Endothelial cell of umbilical vein (primary cell): ENCODE data around the gene CCNT1. TPM values are rescaled to one million over a fixed set of nuclear protein-coding genes. Genes with fewer than 3 reads are reported as not detected.
"Not testable (repeated sequence)": the region's sequence is repeated elsewhere in the genome, so short reads cannot be mapped to it uniquely, and the experiment has no call there.

Experiments
- BruUV-seq: library from RNA; stranded (reverse); fragments of 400-500 nt; replicated peaks from 2 replicates; lab custom pipeline; 2021; lab: Mats Ljungman, UMichigan
- CTCF ChIA-PET: fragments of 300-600, 350-600 bp; sonication (Branson Sonifier 250); formaldehyde crosslinking; loops from one replicate; lab custom pipeline; 2021; ENCODE audit warnings: antibody characterized with exemption, inconsistent platforms; lab: Charles Lee
- POLR2A ChIA-PET: fragments of 300-600, 350-600 bp; sonication (Branson Sonifier 250); formaldehyde crosslinking; loops from one replicate; lab custom pipeline; 2021; ENCODE audit warnings: antibody characterized with exemption, inconsistent platforms; lab: Charles Lee
- DNase-seq: peaks from one replicate; pipeline ENCODE4 v3.0.0-alpha.2; 2011; ENCODE audit warnings: low read depth, low spot score
- FAIRE-seq: peaks from 2 replicates; lab custom pipeline; 2011; peaks lifted over from hg19 to GRCh38; lab: Jason Lieb, UNC
- H2AFZ ChIP-seq: 2 replicates; pipeline ENCODE4 v1.6.0; 2012; ENCODE audit warnings: low read depth, low read length, control low read depth, inconsistent platforms
- H3K27ac ChIP-seq: 2 replicates; pipeline ENCODE4 v1.5.1; 2011; ENCODE audit warnings: low read depth, mild to moderate bottlenecking, control low read depth, low read length, moderate library complexity; ENCODE audit not compliant: insufficient read depth
- H3K27me3 ChIP-seq, 2 experiments: 2 replicates each; pipeline versions ENCODE4 v1.6.0 to v1.6.1; 2011; ENCODE audit warnings: low read length in 2 of 2, mixed read lengths in 1 of 2; ENCODE audit not compliant: control insufficient read depth in 2 of 2, insufficient read depth in 2 of 2
- H3K36me3 ChIP-seq, 2 experiments: 2 replicates in 1 of 2; 3 replicates in 1 of 2; pipeline ENCODE4 v1.5.1; 2011; ENCODE audit warnings: low read length in 2 of 2, mild to moderate bottlenecking in 1 of 2, moderate library complexity in 1 of 2; ENCODE audit not compliant: control insufficient read depth in 2 of 2, insufficient read depth in 2 of 2; ENCODE audit errors: extremely low read depth in 1 of 2
- H3K4me1 ChIP-seq: 3 replicates; pipeline ENCODE4 v1.5.1; 2011; ENCODE audit warnings: mild to moderate bottlenecking, low read length; ENCODE audit not compliant: control insufficient read depth, insufficient read depth; ENCODE audit errors: extremely low read depth
- H3K4me2 ChIP-seq: 2 replicates; pipeline ENCODE4 v1.6.1; 2011; ENCODE audit warnings: low read length, control low read depth, mixed read lengths; ENCODE audit not compliant: insufficient read depth
- H3K4me3 ChIP-seq, 3 experiments: fragments of 200-600 bp in 1 of 3; sonication (generic), shearing (Covaris generic) in 1 of 3; replicated peaks in 1 of 3; 2 replicates each; pipeline ENCODE4 v1.5.1; 2011 to 2016; ENCODE audit warnings: control low read depth in 3 of 3, low read length in 3 of 3, mild to moderate bottlenecking in 2 of 3, inconsistent platforms in 1 of 3, low read depth in 1 of 3, moderate library complexity in 1 of 3; ENCODE audit not compliant: insufficient read depth in 1 of 3
- H3K79me2 ChIP-seq: 2 replicates; pipeline ENCODE4 v1.6.0; 2012; ENCODE audit warnings: low read length, inconsistent platforms; ENCODE audit not compliant: control insufficient read depth, insufficient read depth
- H3K9ac ChIP-seq: replicated peaks from 2 replicates; pipeline ENCODE3; 2011; ENCODE audit warnings: low read length, control low read depth; ENCODE audit not compliant: insufficient read depth; ENCODE audit errors: extremely low read depth
- H3K9me1 ChIP-seq: replicated peaks from 3 replicates; pipeline ENCODE4 v1.6.0; 2011; ENCODE audit warnings: mild to moderate bottlenecking, low read length; ENCODE audit not compliant: control insufficient read depth, insufficient read depth; ENCODE audit errors: extremely low read depth
- H3K9me3 ChIP-seq: replicated peaks from 2 replicates; pipeline ENCODE4 v1.5.1; 2012; ENCODE audit warnings: low read length, inconsistent platforms; ENCODE audit not compliant: control insufficient read depth, insufficient read depth
- H4K20me1 ChIP-seq: replicated peaks from 2 replicates; pipeline ENCODE3; 2011; ENCODE audit warnings: mild to moderate bottlenecking, low read length; ENCODE audit not compliant: control insufficient read depth, insufficient read depth; ENCODE audit errors: extremely low read depth
- EZH2 ChIP-seq: IDR thresholded peaks from 2 replicates; pipeline ENCODE4 v1.6.1; 2012; ENCODE audit warnings: borderline replicate concordance, low read depth, mild to moderate bottlenecking, moderate library complexity, low read length, inconsistent platforms; ENCODE audit not compliant: severe bottlenecking
- FOS ChIP-seq: IDR thresholded peaks from 2 replicates; pipeline ENCODE4 v1.6.1; 2011; ENCODE audit warnings: mild to moderate bottlenecking, low read length, moderate library complexity, borderline replicate concordance; ENCODE audit not compliant: insufficient read depth
- GATA2 ChIP-seq: IDR thresholded peaks from 2 replicates; pipeline ENCODE4 v1.7.0; 2011; ENCODE audit warnings: low read depth, mild to moderate bottlenecking, moderate library complexity, mixed read lengths, low read length; ENCODE audit not compliant: insufficient read length, insufficient read depth
- JUN ChIP-seq: IDR thresholded peaks from 2 replicates; pipeline ENCODE4 v1.6.1; 2011; ENCODE audit warnings: borderline replicate concordance, low read depth; ENCODE audit not compliant: insufficient read length, insufficient read depth
- MAX ChIP-seq: IDR thresholded peaks from 2 replicates; pipeline ENCODE4 v1.6.1; 2011; ENCODE audit not compliant: insufficient read depth, insufficient read length
- MYC ChIP-seq: IDR thresholded peaks from one replicate; pipeline ENCODE4 v1.6.1; 2011; ENCODE audit warnings: mild to moderate bottlenecking, low read depth, low read length
- POLR2A ChIP-seq: IDR thresholded peaks from 2 replicates; pipeline ENCODE4 v1.6.1; 2012; ENCODE audit warnings: low read depth, mild to moderate bottlenecking, control low read depth, low read length
- POLR2AphosphoS5 ChIP-seq: IDR thresholded peaks from 2 replicates; pipeline ENCODE4 v1.6.1; 2012; ENCODE audit warnings: low read depth, mild to moderate bottlenecking, control low read depth, low read length, moderate library complexity; ENCODE audit not compliant: insufficient read depth
- dilution Hi-C: fragments of 300-500 bp; cut with MboI; formaldehyde crosslinking; loops from one replicate; pipeline ENCODE4 v1.15.0; 2019; ENCODE audit warnings: low sequenced_read_pairs; ENCODE audit not compliant: extremely low pct_ligation_motif_present
- intact Hi-C: fragments of 100-400 bp; cut with micrococcal nuclease; formaldehyde crosslinking; loops from one replicate; pipeline ENCODE4 v1.10.0; 2022
- polyA plus RNA-seq, 4 experiments: library from polyadenylated mRNA; depleted of rRNA in 3 of 4; stranded (reverse) in 3 of 4; unstranded in 1 of 4; fragments of >200 nt; gene quantifications; 2 replicates each; pipeline versions ENCODE4 v1.2.1 to v1.2.3, GENCODE V29; 2011 to 2012; ENCODE audit warnings: missing spikeins in 1 of 4
- total RNA-seq: library from RNA; stranded (reverse); gene quantifications from 2 replicates; pipeline ENCODE4 v1.2.3, GENCODE V29; 2021
- TF ChIP-seq, protein P1 (sequence below), 2 donors: IDR thresholded peaks; 1 replicate in 1 of 2; 2 replicates in 1 of 2; pipeline ENCODE4 v1.5.1; 2011; ENCODE audit warnings: low read length in 2 of 2, mild to moderate bottlenecking in 2 of 2, moderate library complexity in 2 of 2, control low read depth in 1 of 2, inconsistent platforms in 1 of 2, low read depth in 1 of 2; ENCODE audit not compliant: insufficient read depth in 1 of 2; ENCODE audit errors: extremely low read depth in 1 of 2

Gene CCNT1
- total and polyA plus RNA-seq, 2 donors (not counting 3 experiments of a cell fraction or from before 2014, with no cell fraction given): 10.6 to 33.0 TPM

- H3K9me1 ChIP-seq, H3K9me3 ChIP-seq, H4K20me1 ChIP-seq, H3K36me3 ChIP-seq, H3K27ac ChIP-seq, DNase-seq, dilution Hi-C loops, FAIRE-seq, BruUV-seq, H3K27me3 ChIP-seq: not testable (repeated sequence)
- H3K4me3 ChIP-seq: peak overlapping the region; percentile 46 to 60 (median 56)
- peaks cover 43% of the 10 kb centered on the region for H3K79me2 ChIP-seq
- peak overlapping the region; percentile 65 for H3K4me2 ChIP-seq
- peak overlapping the region; percentile 98 for H2AFZ ChIP-seq
- ChIA-PET CTCF (interaction anchor here (0.7 to 1.4 kb wide), 4 partner anchors 9 to 132 kb away, joined by 3 to 6 read pairs (median 3); no protein-coding TSS in a partner anchor), POLR2A (interaction anchor here (0.6 to 1.5 kb wide), 7 partner anchors 9 to 243 kb away, joined by 3 to 8 read pairs (median 4); no protein-coding TSS in a partner anchor)
- peak overlapping the region; percentile 32 for H3K9ac ChIP-seq
- peaks cover 30% of the 10 kb centered on the region for H3K4me1 ChIP-seq
- intact Hi-C loops: loop anchor here (1.0 kb wide), 1 partner anchor 34 kb away; the partner anchor contains the start of gene CCNT1
Observed at GRCh38 chr12:48682533-48682905, 34.0 kb downstream of the CCNT1 start.

- Histone ChIP-seq H3K36me3 (peaks cover 6 to 12% of the 10 kb centered on the region in 2 experiments), H3K27ac (peak within 1 kb of the TSS; percentile 66), H3K9me1 (no peaks in the 10 kb centered on the region), H3K27me3 (no peaks in the 10 kb centered on the region), H3K4me1 (peaks cover 30% of the 10 kb centered on the region), H3K79me2 (peaks cover 48% of the 10 kb centered on the region), H4K20me1 (peaks cover 4% of the 10 kb centered on the region), H3K4me2 (peak within 1 kb of the TSS; percentile 99), H3K4me3 (peak within 1 kb of the TSS; percentile 46 to 94 (median 56)), H3K9me3 (no peaks in the 10 kb centered on the region), H3K9ac (peak within 1 kb of the TSS; percentile 84), H2AFZ (peak within 1 kb of the TSS; percentile 98)
- TF ChIP-seq POLR2A (peak; percentile 99), MAX (peak; percentile 50), FOS (no peak), POLR2AphosphoS5 (peak; percentile 99), JUN (no peak), GATA2 (no peak), MYC (peak; percentile 2), EZH2 (no peak)
- TF ChIP-seq, protein P1, sequence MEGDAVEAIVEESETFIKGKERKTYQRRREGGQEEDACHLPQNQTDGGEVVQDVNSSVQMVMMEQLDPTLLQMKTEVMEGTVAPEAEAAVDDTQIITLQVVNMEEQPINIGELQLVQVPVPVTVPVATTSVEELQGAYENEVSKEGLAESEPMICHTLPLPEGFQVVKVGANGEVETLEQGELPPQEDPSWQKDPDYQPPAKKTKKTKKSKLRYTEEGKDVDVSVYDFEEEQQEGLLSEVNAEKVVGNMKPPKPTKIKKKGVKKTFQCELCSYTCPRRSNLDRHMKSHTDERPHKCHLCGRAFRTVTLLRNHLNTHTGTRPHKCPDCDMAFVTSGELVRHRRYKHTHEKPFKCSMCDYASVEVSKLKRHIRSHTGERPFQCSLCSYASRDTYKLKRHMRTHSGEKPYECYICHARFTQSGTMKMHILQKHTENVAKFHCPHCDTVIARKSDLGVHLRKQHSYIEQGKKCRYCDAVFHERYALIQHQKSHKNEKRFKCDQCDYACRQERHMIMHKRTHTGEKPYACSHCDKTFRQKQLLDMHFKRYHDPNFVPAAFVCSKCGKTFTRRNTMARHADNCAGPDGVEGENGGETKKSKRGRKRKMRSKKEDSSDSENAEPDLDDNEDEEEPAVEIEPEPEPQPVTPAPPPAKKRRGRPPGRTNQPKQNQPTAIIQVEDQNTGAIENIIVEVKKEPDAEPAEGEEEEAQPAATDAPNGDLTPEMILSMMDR (IDR thresholded peaks at IDR 0.05; ENCODE audit: extremely low read depth in 1 of 2, insufficient read depth in 1 of 2, low read depth in 1 of 2, low read length in 2 of 2): peak in 1 of 2 donors; percentile 3
- FAIRE-seq (peak; percentile 98), DNase-seq (peak; percentile 99)
- ChIA-PET CTCF (interaction anchor here (0.7 to 1.4 kb wide), 4 partner anchors 9 to 133 kb away, joined by 3 to 6 read pairs (median 3); no protein-coding TSS in a partner anchor), POLR2A (interaction anchor here (0.6 to 1.5 kb wide), 7 partner anchors 8 to 244 kb away, joined by 3 to 8 read pairs (median 4); no protein-coding TSS in a partner anchor)
- dilution Hi-C loops: no loop called here
- BruUV-seq: TSS peak; percentile 35
- intact Hi-C loops: loop anchor here (1.0 kb wide), 2 partner anchors 34 to 113 kb away; partner anchors contain the start of gene CCNT1
Observed at GRCh38 chr12:48681710-48682532, 34.6 kb downstream of the CCNT1 start, which contains the start of gene KANSL2. Gene KANSL2 (minus strand): TSS chr12:48682238. CDS start chr12:48681632, 606 bp downstream.
